Measurements from ENCODE around the gene SUGCT. TPM values are rescaled to one million over a fixed set of nuclear protein-coding genes. Genes with fewer than 3 reads are reported as not detected.

Gene SUGCT
- total and polyA plus RNA-seq, 2 of the 13 experiments (the other 11 are each of a cell fraction or from before 2014, with no cell fraction given) = 10.1 to 22.2 TPM

- TF ChIP-seq SNAPC4 (CRISPR knock-in tag; IDR thresholded peaks at IDR 0.05) = no peak
Measured at GRCh38 chr7:40570223-40570622, 435.4 kb downstream of the SUGCT start (continued).

GRCh38 chr7:40571796-40572195 lies 437.0 kb downstream of the SUGCT start:
- no peak for TF ChIP-seq ZNF550 (CRISPR knock-in tag; IDR thresholded peaks at IDR 0.05; ENCODE audit: borderline replicate concordance)
- TF ChIP-seq MIER2 (CRISPR knock-in tag; IDR thresholded peaks at IDR 0.05) = no peak
- TF ChIP-seq ZNF839 (CRISPR knock-in tag; IDR thresholded peaks at IDR 0.05; ENCODE audit: borderline replicate concordance) = no peak
- no peak for TF ChIP-seq SNAPC4 (CRISPR knock-in tag; IDR thresholded peaks at IDR 0.05)
- no peak for TF ChIP-seq ZNF615 (CRISPR knock-in tag; IDR thresholded peaks at IDR 0.05; ENCODE audit: borderline replicate concordance)
- no peak for TF ChIP-seq NBN (conservative IDR thresholded peaks at IDR 0.05)
- TF ChIP-seq ZKSCAN8 (CRISPR knock-in tag; IDR thresholded peaks at IDR 0.05; ENCODE audit: borderline replicate concordance) = no peak
- TF ChIP-seq KLF11 (CRISPR knock-in tag; IDR thresholded peaks at IDR 0.05) = no peak
- no peak for TF ChIP-seq ZNF503 (CRISPR knock-in tag; IDR thresholded peaks at IDR 0.05)
- ATAC-seq = no peak
- no peak for DNase-seq (ENCODE audit: low spot score)
- no peaks in the 10 kb centered on the region for H3K27me3 ChIP-seq (ENCODE audit: control insufficient read depth in 1 of 2, insufficient read depth in 2 of 2, low read length in 2 of 2)
- H3K4me2 ChIP-seq (ENCODE audit: low read depth, low read length) = no peak overlapping the region
- H4K20me1 ChIP-seq (ENCODE audit: insufficient read depth, low read length) = no peaks in the 10 kb centered on the region
- no peak overlapping the region for H3K4me3 ChIP-seq (replicated peaks in 1 of 3; ENCODE audit: insufficient read depth in 1 of 3, low read depth in 2 of 3, low read length in 3 of 3)
- no TSS peak for BruUV-seq (replicated peaks)
- FAIRE-seq = no peak
- no peak overlapping the region for H3K27ac ChIP-seq (ENCODE audit: extremely low read length, insufficient read depth, low read length)
- CTCF ChIA-PET (ENCODE audit: low intra/inter-chr PET ratio, low total read pairs) = no interaction called here
- H2AFZ ChIP-seq (ENCODE audit: low read length) = no peak overlapping the region
- POLR2A ChIA-PET = no interaction called here
- in situ Hi-C loops (cut with HindIII; ENCODE audit: extremely low pct_ligation_motif_present, low pct_unique_long_range_greater_than_20kb) (no loop called here), intact Hi-C loops (cut with micrococcal nuclease; ENCODE audit: unreplicated experiment) (no loop called here)
- H3K9ac ChIP-seq (ENCODE audit: insufficient read depth, low read depth, low read length) = no peak overlapping the region
- no peaks in the 10 kb centered on the region for H3K4me1 ChIP-seq (ENCODE audit: insufficient read depth, low read length)
- H3K9me3 ChIP-seq (ENCODE audit: low read length) = no peaks in the 10 kb centered on the region
- WGBS (ENCODE audit: low lambda C conversion rate) = 95% methylated on average over 5 of the region's 5 CpGs
- no peaks in the 10 kb centered on the region for H3K79me2 ChIP-seq (ENCODE audit: insufficient read depth, low read length)
- H3K36me3 ChIP-seq (replicated peaks in 1 of 2; ENCODE audit: control insufficient read depth in 1 of 2, insufficient read depth in 2 of 2, low read length in 2 of 2) = no peaks in the 10 kb centered on the region
